Cortex of kidney (tissue), 1 donor: ENCODE results near the gene FGF8.

Experiments used
- DNase-seq: peaks from one replicate; lab custom pipeline; 2025; lab: John Stamatoyannopoulos, UW

The FGF8 gene

DNA sequence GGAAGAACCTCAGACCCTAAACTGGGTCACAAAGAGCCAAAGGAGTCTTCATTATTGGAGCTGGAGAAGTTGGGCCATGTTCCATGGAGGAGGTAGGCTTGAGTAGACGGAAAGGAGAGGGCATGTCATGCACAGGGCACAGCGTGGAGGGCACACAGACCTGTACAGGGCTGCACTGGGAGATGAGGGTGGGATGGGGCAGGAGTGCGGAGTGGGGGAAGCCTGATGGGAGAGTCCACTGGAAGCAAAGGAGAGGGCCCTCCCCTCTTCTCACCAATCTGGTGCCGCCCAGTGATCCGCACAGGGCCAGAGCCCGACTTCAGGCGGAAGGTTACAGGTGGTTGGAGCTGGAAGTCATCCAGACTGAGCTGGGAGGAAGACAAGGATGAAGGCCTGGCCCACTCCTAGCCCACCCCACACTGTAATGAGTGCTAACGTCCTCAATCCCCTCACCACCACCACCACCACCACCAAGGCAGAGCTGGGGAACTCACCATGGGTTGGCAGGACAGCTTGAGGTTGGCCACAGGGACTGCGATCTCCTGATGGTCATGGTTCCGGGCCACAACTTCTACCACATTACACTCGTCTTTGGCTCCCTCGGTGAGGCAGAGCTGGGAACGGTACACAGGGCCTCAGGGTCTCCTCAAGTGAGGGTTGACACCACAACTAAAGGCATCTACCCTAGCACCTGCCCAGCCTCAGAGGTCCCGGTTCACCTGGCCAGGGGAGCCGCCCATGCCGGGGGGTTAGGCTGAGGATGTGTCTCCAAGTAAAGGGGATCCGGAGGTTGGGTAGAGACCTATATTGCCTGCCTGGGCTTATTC, 6.3 kb upstream of the FGF8 start:
- DNase-seq, result no peak

GRCh38 chr10:101781655-101781983, 5.7 kb upstream of the FGF8 start:
- DNase-seq, result no peak

DNA sequence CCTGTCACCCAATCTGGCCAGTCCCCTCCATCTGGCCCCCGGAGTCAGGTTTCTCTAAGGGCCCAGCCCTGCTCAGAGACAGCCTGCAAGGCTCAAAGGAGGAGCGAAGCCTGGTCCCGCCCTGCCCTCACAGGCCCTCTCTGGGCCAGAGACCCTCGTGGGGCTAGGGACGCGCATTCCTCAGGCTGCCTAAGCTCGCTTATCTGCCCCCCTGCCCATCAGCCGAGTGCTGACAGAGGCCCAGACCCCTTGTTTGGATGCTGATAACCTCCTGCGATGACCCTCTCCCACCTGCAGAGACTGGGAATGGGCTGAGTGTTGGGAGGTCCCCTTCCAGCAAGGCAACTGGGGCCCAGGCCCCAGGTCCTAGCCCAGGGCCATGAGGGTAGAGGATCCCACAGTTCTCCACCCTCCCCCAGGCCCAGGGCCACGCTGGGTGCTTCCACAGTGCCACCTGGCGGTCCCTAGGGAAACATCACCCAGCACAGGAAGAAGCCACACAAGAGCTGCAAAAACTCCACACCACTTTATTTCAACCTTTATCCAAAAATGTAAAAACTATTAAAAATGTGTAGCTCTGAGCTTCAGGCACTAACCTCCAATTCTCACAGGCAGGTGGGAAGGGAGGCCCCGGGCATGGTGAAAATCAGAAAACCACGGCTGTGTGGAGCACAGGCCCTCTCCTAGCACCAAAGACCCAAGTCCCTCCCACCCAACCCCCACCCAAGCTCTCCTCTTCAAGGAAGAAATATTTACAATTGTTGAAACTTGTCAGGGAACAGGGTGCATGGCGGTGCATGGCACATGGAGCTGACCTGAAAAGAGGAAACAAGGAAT, 5.1 kb upstream of the FGF8 start:
- DNase-seq, result no peak

GRCh38 chr10:101780187-101780817, 4.4 kb upstream of the FGF8 start:
- no peak for DNase-seq

DNA sequence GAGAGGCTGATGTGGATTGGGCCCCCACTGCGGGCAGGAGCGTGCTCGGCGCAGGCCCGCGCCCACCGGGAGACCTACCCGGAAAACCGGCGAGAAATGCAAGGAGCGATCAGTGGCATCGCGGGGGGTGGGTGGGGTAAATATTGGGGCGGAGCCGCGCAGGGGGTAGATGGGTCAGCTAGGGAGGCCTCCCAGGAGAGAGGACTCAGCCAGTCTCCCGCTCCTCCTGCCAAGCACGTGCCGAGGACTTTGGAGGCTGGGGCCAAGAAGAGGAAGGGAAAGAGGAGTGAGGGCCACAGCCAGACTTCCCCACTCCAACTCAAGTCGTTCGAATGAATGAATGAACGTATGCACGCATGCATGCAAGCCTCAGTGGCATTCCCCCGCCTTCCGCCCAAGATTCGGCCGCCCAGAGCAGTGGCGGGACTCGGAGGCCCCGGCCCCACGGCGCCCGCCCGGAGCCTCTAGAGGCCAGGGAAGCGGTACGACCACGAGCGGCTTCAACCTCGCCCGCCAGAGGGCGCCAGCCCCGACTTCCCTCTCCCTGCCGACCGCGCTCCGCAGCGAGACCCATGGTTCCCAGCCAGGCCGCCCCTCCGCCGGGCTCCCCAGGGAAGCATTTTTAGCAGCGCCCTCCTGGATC, 3.8 kb upstream of the FGF8 start:
- no peak for DNase-seq

GRCh38 chr10:101778781-101779543, 3.0 kb upstream of the FGF8 start:
- DNase-seq, result no peak

GRCh38 chr10:101778151-101778780, 2.4 kb upstream of the FGF8 start:
- no peak for DNase-seq

DNA sequence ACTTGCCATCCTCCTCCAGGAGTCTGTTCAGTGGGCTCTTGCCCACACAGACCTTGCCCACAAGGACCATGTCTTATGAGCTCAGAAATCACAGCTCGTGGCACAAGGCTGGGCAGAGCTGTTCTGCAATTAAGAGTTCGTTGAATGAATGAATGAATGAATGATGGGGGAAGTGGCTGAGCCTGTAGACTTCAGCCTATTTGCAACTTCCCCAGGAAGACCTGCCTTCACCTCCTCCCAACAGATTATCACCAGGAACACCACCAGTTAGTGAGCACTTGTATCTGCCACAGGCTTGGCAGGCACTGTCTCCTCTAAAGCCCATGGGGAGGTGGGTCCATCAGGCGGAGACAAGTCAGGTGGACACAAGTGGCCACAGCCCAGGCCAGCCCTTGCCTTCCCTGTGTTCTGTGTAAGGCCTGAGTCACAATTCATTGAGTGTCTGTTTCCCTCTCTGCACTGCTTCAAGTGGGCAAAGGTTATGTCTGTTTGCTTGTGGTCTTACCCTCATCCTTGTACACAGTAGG, 1.8 kb upstream of the FGF8 start:
- DNase-seq, result no peak

DNA sequence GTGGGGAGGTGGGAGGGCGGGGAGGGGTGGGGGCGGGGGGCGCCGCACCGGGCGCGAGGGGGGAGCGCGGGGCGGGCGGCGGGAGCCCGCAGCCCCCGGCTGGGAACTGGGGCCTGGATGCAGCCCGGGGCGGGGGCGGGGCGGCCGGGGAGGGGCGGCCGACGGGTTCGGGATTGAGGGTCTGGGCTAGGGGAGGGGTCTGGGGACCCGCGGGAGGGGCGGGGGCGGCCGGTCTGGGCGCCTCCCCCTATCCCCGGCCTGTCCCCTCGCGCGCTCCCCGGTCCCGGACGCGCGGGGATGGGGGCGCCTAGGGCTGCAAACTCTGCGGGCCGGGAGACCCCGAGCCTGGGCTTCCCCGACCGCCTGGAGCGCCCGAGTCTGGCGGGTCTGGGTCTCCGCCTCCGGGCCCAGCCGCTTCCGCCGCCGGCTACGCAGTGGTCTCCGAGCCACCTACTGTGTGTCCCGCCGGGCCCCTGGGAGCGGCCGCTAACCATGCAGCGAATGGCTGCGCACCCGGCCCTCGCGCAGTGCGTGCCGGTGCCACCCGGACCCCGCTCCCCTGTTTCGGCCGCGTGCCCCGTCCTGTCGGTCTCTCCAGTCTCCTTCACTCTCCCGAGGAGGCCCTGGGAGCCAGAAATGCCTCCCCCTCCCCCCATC, 375 bp upstream of the FGF8 start:
- no peak for DNase-seq

DNA sequence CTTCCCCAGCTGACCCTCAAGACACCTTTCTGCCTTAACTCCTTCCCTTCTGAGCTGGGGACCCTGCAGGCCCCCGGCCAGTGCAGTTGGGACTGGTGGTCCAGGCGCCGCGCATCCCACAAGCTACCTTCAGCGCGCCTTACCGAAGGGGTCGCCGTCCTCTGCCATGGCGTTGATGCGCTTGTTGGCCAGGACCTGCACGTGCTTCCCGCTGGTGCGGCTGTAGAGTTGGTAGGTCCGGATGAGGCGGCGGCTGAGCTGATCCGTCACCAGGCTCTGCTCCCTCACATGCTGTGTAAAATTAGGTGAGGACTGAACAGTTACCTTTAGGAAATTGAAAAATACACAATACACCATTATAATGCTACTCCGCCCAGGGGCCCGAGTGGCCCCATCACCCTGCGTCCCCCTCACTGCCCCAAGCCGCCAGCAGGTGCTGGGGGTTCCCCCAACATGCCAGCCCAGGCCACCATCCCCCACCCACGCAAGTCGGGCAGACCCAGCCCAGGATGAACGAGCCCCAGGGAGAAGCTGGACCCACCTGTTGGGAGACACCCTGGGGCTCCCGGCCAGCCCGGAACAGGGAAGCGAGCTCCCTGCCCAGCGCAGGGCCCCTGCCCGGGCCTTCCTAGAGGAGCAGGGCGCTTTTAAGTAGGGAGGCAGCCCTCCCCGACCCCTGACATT, 1.2 kb downstream of the FGF8 start:
- DNase-seq, result no peak

- DNase-seq, result no peak
Observed at GRCh38 chr10:101773923-101774588, 1.9 kb downstream of the FGF8 start.

- DNase-seq, result no peak
Observed at GRCh38 chr10:101772895-101773761, 2.8 kb downstream of the FGF8 start.

GRCh38 chr10:101772017-101772894, 3.7 kb downstream of the FGF8 start:
- no peak for DNase-seq

- DNase-seq, result no peak
Observed at GRCh38 chr10:101771380-101771779, 4.5 kb downstream of the FGF8 start.

- DNase-seq, result no peak
Observed at GRCh38 chr10:101770331-101771215, 5.3 kb downstream of the FGF8 start.

DNA sequence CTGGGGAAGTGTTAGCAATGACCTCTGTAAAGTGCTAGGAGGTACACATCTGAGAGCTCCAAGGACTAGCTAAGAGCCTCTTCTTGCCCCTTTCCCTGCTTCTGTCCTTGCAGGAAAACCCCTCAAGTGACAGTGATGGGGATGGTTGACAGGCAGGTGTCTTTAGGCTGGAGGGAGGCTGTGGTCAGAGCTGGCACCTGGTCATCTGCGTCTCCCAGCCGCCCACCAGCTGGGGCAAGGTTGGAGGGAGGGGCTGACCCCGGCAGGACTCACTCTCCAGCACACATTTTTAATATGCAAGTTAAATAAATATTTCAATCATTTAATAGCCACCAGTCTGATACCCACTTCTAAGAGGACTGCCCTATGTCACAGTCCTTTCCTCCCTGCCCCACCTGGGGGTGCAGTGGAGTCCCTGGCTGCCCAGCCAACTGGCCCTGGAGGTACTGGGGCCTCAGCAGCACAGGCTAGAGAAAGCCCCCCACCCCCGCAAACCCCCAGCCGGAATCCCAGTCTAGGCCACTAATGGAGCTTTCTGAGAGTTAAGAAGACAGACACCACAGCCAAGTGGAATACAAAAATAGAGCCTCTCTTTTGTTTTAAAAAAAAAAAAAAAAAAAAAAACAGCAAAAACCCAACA, 6.3 kb downstream of the FGF8 start:
- DNase-seq, result no peak
